Testis (tissue), 3 donors: ENCODE data around the gene SEMA6A. TPM values are rescaled to one million over a fixed set of nuclear protein-coding genes. Genes with fewer than 3 reads are reported as not detected.

ENCODE experiments used
- DNase-seq: peaks from one replicate; pipeline ENCODE4 v3.0.0-alpha.2; 2019
- H3K27ac ChIP-seq, 2 donors: fragments of 200-600 bp; sonication (generic); one replicate each; pipeline ENCODE4 v1.5.1; 2019
- H3K27me3 ChIP-seq: fragments of 200-600 bp; sonication (generic); one replicate; pipeline ENCODE4 v1.5.1; 2019
- H3K36me3 ChIP-seq: fragments of 200-600 bp; sonication (generic); one replicate; pipeline ENCODE4 v1.5.1; 2017; ENCODE audit warnings: low read depth; ENCODE audit errors: missing control alignments
- H3K4me1 ChIP-seq: fragments of 200-600 bp; sonication (generic); one replicate; pipeline ENCODE4 v1.5.1; 2019
- H3K4me3 ChIP-seq, 2 donors: fragments of 200-600 bp; sonication (generic); one replicate each; pipeline ENCODE4 v1.5.1; 2017 to 2019
- H3K9me3 ChIP-seq: fragments of 200-600 bp; sonication (generic); one replicate; pipeline ENCODE4 v1.5.1; 2017
- POLR2A ChIP-seq: fragments of 450-650 bp; IDR thresholded peaks from one replicate; pipeline ENCODE4 v1.6.1; 2017; ENCODE audit warnings: antibody characterized with exemption, mild to moderate bottlenecking, moderate library complexity
- WGBS, 2 donors: methylation state at CpG; one replicate each; pipeline ENCODE4 v1.1.5; 2018; 5-methylcytosine and 5-hydroxymethylcytosine counted together
- intact Hi-C: fragments of 100-400 bp; cut with DNase I; formaldehyde crosslinking; loops from one replicate; pipeline ENCODE4 v1.15.1; 2023; ENCODE audit warnings: low total_unique reads
- polyA plus RNA-seq: library from polyadenylated mRNA; stranded (reverse); fragments of 350-450 nt; fragmentation: Illumina TruSeq; extraction: RNeasy Lipid Tissue Mini Kit (QIAGEN cat#74804); gene quantifications from one replicate; pipeline ENCODE4 v1.2.3, GENCODE V29; 2014; ENCODE audit warnings: low read depth, low replicate concordance; ENCODE audit not compliant: insufficient read depth
- total RNA-seq, 2 donors: library from RNA; depleted of rRNA; stranded (reverse); fragments of >200 nt; gene quantifications; one replicate each; pipeline ENCODE4 v1.2.3, GENCODE V29; 2016
- TF ChIP-seq, protein P1 (sequence below), 3 experiments: fragments of 450-650 bp in 2 of 3; fragments of 200-600 bp in 1 of 3; sonication (generic) in 1 of 3; IDR thresholded peaks; one replicate each; pipeline ENCODE4 v1.5.1; 2016 to 2019; ENCODE audit warnings: antibody characterized with exemption in 3 of 3, mild to moderate bottlenecking in 2 of 3, moderate library complexity in 1 of 3

SEMA6A gene
- total and polyA plus RNA-seq, 3 donors from 2014 or later, result 17.4 to 67.6 (median 52.0) TPM

DNA sequence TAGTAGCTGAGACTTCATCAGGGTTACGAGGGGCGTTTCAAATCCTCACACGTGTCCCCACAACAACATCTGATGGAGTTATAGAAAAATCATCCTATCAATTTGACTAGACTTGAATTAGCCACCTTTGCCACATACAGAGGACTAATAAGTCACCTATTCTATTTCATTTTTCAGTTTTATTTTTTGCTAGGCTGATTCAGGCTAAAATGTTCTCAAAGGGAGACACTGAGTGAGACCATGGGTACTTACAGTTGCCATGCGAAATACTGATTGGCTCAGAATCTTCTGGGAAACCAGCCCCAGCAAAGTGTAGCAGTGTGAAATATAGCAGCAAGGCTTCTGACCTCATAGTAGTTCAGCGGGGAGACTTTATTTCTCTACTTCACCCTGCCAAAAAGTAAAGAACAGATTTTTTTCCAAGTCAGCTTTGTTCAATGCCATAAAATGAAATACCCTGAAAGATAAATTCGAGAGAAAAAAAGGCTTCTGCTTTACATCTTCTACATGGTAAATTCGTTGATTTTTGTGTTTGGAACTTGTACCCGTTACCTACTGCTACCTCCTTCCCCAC lies 69.9 kb downstream of the SEMA6A start:
- Histone ChIP-seq H3K9me3 (no peaks in the 10 kb centered on the region), H3K27ac (no peak overlapping the region), H3K4me3 (no peak overlapping the region), H3K4me1 (peaks cover 6% of the 10 kb centered on the region), H3K36me3 (no peaks in the 10 kb centered on the region), H3K27me3 (no peaks in the 10 kb centered on the region)
- WGBS, 2 donors, result 82 to 85% methylated on average over 8 of the region's 8 CpGs
- TF ChIP-seq, protein P1, sequence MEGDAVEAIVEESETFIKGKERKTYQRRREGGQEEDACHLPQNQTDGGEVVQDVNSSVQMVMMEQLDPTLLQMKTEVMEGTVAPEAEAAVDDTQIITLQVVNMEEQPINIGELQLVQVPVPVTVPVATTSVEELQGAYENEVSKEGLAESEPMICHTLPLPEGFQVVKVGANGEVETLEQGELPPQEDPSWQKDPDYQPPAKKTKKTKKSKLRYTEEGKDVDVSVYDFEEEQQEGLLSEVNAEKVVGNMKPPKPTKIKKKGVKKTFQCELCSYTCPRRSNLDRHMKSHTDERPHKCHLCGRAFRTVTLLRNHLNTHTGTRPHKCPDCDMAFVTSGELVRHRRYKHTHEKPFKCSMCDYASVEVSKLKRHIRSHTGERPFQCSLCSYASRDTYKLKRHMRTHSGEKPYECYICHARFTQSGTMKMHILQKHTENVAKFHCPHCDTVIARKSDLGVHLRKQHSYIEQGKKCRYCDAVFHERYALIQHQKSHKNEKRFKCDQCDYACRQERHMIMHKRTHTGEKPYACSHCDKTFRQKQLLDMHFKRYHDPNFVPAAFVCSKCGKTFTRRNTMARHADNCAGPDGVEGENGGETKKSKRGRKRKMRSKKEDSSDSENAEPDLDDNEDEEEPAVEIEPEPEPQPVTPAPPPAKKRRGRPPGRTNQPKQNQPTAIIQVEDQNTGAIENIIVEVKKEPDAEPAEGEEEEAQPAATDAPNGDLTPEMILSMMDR (IDR thresholded peaks at IDR 0.05), result no peak
- TF ChIP-seq POLR2A, result no peak
- no peak for DNase-seq
- intact Hi-C loops, result no loop called here

DNA sequence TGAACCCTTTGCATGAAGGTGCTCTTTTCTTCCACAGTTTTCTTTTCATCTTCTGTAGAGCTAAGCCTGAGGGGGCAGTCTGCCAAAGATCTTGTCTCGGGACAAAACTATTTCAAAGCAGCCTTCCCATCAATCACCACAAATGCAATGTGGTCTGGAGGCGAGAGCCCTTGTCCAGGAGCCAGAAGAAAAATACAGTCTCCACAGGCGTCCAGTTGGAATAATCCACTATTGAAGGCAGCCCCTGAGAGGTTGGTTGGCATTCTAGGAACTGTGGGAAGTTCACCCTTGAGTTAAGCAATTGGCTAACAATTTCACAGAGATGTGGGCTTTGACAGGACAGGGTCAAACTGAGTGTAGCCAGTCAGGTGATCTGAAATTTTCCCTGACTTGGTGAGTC lies 72.0 kb downstream of the SEMA6A start:
- Histone ChIP-seq H3K4me3 (no peak overlapping the region), H3K9me3 (no peaks in the 10 kb centered on the region), H3K36me3 (no peaks in the 10 kb centered on the region), H3K27me3 (no peaks in the 10 kb centered on the region), H3K4me1 (no peaks in the 10 kb centered on the region), H3K27ac (no peak overlapping the region)
- DNase-seq, result no peak
- intact Hi-C loops, result no loop called here
- WGBS, 2 donors, result 58 to 62% methylated on average over 3 of the region's 3 CpGs
- TF ChIP-seq, protein P1 (IDR thresholded peaks at IDR 0.05), result no peak
- TF ChIP-seq POLR2A, result no peak

DNA sequence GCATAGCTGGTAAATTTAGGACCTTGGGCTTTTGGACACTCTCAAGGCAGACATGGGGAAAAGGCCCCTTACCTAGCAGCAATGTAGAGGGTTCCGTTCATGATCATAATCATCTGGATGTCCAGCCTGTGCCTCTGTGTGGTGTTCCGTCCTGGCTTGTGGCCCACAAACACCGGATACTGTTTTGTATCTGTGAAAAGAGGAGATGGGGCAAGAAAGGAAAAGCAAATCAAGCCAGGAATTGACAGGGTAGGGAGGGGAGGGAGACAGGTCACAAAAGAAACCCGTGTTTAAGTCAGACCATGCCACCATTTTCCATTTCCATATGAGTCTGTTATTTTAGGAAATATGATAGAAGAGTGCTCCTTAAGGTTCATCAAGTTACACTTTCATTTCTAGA lies 72.5 kb downstream of the SEMA6A start:
- 75 to 79% methylated on average over 4 of the region's 4 CpGs for WGBS, 2 donors
- no peaks in the 10 kb centered on the region for H3K9me3 ChIP-seq
- DNase-seq, result no peak
- no peaks in the 10 kb centered on the region for H3K4me1 ChIP-seq
- no peak overlapping the region for H3K27ac ChIP-seq
- no peaks in the 10 kb centered on the region for H3K36me3 ChIP-seq
- H3K4me3 ChIP-seq, result no peak overlapping the region
- TF ChIP-seq, protein P1 (IDR thresholded peaks at IDR 0.05), result no peak
- TF ChIP-seq POLR2A, result no peak
- no peaks in the 10 kb centered on the region for H3K27me3 ChIP-seq
- intact Hi-C loops, result no loop called here

DNA sequence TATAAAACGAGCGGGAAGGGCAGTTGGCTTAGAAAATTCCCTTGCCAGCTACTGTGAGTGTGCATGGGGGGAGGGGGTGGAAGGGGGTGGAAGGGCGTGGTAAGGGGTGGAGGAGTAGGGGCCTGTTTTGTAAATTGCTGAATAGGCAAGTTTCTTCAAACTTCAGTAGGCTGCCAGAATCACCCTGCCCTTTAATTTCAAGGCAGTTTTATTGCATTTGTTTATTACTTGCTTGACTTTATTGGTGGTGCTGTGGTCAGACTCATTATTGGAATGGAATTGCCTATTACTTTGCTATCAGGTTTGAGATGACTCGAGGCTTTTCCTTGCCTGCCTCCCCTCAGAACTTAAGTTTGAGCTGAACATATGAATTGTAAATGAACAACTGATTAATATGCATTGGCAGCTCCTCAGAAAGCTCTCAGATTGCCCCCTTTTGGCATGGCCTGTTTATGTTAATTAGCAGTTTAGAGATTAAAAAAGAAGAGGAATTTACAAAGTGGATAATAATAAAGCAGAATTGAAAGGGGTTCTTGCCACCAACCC lies 76.0 kb downstream of the SEMA6A start:
- 57 to 59% methylated on average over 4 of the region's 4 CpGs for WGBS, 2 donors
- no peaks in the 10 kb centered on the region for H3K36me3 ChIP-seq
- H3K4me3 ChIP-seq, result no peak overlapping the region
- H3K27me3 ChIP-seq, result no peaks in the 10 kb centered on the region
- no peak overlapping the region for H3K27ac ChIP-seq
- no peaks in the 10 kb centered on the region for H3K4me1 ChIP-seq
- no peak for DNase-seq
- TF ChIP-seq POLR2A, result no peak
- TF ChIP-seq, protein P1 (IDR thresholded peaks at IDR 0.05), result no peak
- intact Hi-C loops, result no loop called here
- H3K9me3 ChIP-seq, result no peaks in the 10 kb centered on the region

DNA sequence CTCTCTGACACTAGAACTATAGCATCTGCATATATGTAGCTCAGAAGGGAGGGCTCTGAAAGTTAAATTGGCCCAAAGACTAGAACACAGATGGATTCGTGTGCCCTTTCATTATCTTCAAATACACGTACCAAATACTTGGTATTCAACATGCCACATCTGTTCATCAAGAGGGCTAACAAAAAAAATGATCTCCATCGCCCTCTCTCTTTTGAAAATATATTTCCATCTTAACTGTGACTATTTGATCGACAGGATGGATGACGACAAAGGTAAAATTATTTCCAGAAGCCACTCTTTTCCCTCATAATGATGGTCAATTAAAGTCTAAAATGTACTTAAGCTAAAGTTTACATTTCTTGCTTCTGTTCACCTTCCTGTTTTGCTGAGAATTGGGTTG lies 77.0 kb downstream of the SEMA6A start:
- 83 to 87% methylated on average over 5 of the region's 5 CpGs for WGBS, 2 donors
- Histone ChIP-seq H3K27ac (no peak overlapping the region), H3K27me3 (no peaks in the 10 kb centered on the region), H3K4me3 (no peak overlapping the region), H3K4me1 (no peaks in the 10 kb centered on the region), H3K9me3 (no peaks in the 10 kb centered on the region), H3K36me3 (no peaks in the 10 kb centered on the region)
- TF ChIP-seq, protein P1 (IDR thresholded peaks at IDR 0.05), result no peak
- TF ChIP-seq POLR2A, result no peak
- DNase-seq, result no peak
- intact Hi-C loops, result no loop called here
